GM23248 (cell line): ENCODE data around the gene KLKB1.

ENCODE experiments used
- EZH2 ChIP-seq: fragments of 200-600 bp; sonication (generic); IDR thresholded peaks from 2 replicates; pipeline ENCODE4 v1.6.1; 2018; ENCODE audit warnings: antibody characterized with exemption, mild to moderate bottlenecking; ENCODE audit not compliant: insufficient read depth, poor library complexity, severe bottlenecking
- EZH2phosphoT487 ChIP-seq: fragments of 200-600 bp; sonication (generic); IDR thresholded peaks from 2 replicates; pipeline ENCODE4 v1.6.1; 2018; ENCODE audit warnings: antibody characterized with exemption, moderate library complexity, mild to moderate bottlenecking, low read depth; ENCODE audit not compliant: insufficient read depth

GRCh38 chr4:186240452-186240847, 13.1 kb downstream of the KLKB1 start:
- no peak for TF ChIP-seq EZH2phosphoT487
- no peak for TF ChIP-seq EZH2
